ENCODE results near the gene ZNF511.

ZNF511 gene

DNA sequence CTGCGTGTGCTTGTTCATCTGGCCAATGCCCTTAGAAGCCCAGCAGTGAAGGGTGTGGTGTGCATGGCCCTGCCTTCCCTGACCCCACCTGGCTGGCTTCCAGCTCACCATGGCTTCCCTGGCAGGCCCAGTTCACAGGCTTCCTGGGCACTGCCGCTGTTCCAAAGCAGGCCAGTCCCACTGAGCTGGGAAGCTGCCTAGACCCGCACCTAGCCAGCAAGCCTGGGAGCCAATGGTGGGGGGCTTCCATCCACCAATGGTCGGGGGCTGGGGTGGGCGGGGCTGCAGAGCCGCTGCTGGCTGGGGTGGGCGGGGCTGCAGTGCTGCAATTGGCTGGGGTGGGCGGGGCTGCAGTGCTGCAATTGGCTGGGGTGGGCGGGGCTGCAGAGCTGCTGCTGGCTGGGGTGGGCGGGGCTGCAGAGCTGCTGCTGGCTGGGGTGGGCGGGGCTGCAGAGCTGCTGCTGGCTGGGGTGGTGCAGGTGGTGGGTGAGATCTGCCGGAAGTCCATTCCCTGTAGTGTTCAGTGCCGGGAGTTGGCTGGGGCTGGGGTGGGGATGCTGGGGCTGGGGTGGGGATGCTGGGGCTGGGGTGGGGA is 15.6 kb downstream of the ZNF511 start:
- H3K4me3 Mint-ChIP-seq: peak overlapping the region; percentile 52
- no peak overlapping the region for H3K27ac Mint-ChIP-seq
- peaks cover 23% of the 10 kb centered on the region for H3K4me1 Mint-ChIP-seq
- TF ChIP-seq, protein P1, sequence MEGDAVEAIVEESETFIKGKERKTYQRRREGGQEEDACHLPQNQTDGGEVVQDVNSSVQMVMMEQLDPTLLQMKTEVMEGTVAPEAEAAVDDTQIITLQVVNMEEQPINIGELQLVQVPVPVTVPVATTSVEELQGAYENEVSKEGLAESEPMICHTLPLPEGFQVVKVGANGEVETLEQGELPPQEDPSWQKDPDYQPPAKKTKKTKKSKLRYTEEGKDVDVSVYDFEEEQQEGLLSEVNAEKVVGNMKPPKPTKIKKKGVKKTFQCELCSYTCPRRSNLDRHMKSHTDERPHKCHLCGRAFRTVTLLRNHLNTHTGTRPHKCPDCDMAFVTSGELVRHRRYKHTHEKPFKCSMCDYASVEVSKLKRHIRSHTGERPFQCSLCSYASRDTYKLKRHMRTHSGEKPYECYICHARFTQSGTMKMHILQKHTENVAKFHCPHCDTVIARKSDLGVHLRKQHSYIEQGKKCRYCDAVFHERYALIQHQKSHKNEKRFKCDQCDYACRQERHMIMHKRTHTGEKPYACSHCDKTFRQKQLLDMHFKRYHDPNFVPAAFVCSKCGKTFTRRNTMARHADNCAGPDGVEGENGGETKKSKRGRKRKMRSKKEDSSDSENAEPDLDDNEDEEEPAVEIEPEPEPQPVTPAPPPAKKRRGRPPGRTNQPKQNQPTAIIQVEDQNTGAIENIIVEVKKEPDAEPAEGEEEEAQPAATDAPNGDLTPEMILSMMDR (IDR thresholded peaks at IDR 0.05): no peak
- peaks cover 5% of the 10 kb centered on the region for H3K9me3 Mint-ChIP-seq
- no peaks in the 10 kb centered on the region for H3K36me3 Mint-ChIP-seq (ENCODE audit: low read depth)
- DNase-seq: peak; percentile 88
- peaks cover 56% of the 10 kb centered on the region for H3K27me3 Mint-ChIP-seq (ENCODE audit: low read depth, poor library complexity)

DNA sequence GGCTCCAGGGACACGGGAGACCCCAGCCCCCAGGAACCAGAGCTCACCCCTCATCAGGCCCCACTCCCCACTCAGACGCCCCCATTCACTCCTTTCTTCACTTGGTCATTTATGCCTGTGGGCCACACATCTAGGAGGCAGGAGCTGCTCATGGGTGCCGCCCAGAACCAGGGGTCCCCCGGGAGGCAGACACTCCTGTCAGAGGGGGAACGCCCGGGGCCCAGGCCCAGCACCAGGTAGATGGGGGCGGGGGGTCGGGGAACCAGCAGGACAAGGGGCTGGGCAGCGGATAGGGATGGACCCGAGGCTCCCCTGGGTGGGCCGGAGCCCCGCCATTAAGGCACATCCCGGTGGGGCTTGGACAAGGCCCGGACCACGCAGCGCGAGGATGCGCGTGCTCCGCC is 16.1 kb downstream of the ZNF511 start:
- H3K27me3 Mint-ChIP-seq (ENCODE audit: low read depth, poor library complexity): peaks cover 59% of the 10 kb centered on the region
- DNase-seq: no peak
- H3K4me3 Mint-ChIP-seq: peak overlapping the region; percentile 44
- no peaks in the 10 kb centered on the region for H3K36me3 Mint-ChIP-seq (ENCODE audit: low read depth)
- peaks cover 21% of the 10 kb centered on the region for H3K4me1 Mint-ChIP-seq
- H3K9me3 Mint-ChIP-seq: peaks cover 7% of the 10 kb centered on the region
- no peak overlapping the region for H3K27ac Mint-ChIP-seq
- TF ChIP-seq, protein P1 (IDR thresholded peaks at IDR 0.05): no peak

DNA sequence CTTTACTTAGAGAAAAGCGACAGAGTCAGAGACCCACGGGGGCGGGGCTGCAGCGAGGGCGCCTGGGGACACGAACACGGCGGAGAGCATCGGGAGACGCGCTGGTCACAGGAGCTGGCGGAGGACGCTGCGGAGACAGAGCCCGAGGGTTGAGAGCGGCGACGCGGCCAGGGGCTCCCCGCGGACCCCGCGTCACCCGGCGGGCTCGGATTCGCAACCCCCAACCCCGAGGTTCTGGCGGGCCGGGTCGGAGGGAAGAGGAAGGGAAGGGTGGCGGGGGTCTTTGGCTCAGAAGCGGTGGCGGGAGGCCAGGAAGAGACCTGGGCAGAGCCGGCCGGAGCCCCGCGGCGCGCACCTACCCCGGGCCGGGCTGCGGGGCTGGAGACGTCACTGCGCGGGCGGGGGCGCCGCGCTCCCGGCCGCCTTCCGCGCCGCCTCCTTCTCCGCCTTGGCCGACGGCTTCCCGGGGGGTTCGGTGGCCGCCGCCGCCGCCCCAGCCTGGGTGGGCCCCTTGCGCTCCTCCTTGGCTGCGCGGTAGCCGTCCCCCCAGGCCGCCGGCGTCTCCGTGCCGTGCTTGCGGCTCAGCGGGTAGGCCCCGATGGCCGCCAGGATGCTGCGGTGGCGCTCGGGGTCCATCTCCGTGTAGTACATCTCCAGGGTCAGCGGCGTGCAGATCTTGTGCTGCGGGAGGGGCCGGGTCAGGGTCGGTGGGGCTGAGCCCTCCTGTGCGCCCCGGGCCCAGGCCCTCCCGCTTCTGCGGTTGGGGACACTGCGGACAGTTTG is 16.9 kb downstream of the ZNF511 start:
- Mint-ChIP-seq H3K4me3 (peak overlapping the region; percentile 80), H3K27ac (no peak overlapping the region), H3K36me3 (ENCODE audit: low read depth) (no peaks in the 10 kb centered on the region), H3K27me3 (ENCODE audit: low read depth, poor library complexity) (peaks cover 59% of the 10 kb centered on the region), H3K4me1 (peaks cover 21% of the 10 kb centered on the region), H3K9me3 (peaks cover 4% of the 10 kb centered on the region)
- TF ChIP-seq, protein P1 (IDR thresholded peaks at IDR 0.05): no peak
- DNase-seq: peak; percentile 60

DNA sequence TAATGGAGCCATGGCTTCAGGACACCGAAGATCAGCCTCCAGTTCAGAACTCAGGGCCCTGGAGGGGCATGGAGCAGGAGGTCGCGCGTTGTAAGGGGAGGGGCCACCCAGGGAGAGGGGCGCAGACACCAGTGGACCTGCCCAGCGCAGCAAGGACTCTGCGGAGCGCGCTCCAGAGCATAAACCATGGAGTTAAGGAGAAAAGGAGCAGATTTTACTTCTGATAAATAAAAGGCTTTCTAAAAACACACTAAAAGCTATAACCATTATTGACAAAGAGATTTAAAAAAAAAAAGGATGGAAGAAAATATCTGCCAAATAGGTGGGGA is 17.5 kb downstream of the ZNF511 start:
- TF ChIP-seq, protein P1 (IDR thresholded peaks at IDR 0.05): no peak
- H3K4me3 Mint-ChIP-seq: peak overlapping the region; percentile 74
- peaks cover 21% of the 10 kb centered on the region for H3K4me1 Mint-ChIP-seq
- DNase-seq: no peak
- H3K27me3 Mint-ChIP-seq (ENCODE audit: low read depth, poor library complexity): peaks cover 59% of the 10 kb centered on the region
- no peaks in the 10 kb centered on the region for H3K36me3 Mint-ChIP-seq (ENCODE audit: low read depth)
- H3K27ac Mint-ChIP-seq: no peak overlapping the region
- peaks cover 10% of the 10 kb centered on the region for H3K9me3 Mint-ChIP-seq

DNA sequence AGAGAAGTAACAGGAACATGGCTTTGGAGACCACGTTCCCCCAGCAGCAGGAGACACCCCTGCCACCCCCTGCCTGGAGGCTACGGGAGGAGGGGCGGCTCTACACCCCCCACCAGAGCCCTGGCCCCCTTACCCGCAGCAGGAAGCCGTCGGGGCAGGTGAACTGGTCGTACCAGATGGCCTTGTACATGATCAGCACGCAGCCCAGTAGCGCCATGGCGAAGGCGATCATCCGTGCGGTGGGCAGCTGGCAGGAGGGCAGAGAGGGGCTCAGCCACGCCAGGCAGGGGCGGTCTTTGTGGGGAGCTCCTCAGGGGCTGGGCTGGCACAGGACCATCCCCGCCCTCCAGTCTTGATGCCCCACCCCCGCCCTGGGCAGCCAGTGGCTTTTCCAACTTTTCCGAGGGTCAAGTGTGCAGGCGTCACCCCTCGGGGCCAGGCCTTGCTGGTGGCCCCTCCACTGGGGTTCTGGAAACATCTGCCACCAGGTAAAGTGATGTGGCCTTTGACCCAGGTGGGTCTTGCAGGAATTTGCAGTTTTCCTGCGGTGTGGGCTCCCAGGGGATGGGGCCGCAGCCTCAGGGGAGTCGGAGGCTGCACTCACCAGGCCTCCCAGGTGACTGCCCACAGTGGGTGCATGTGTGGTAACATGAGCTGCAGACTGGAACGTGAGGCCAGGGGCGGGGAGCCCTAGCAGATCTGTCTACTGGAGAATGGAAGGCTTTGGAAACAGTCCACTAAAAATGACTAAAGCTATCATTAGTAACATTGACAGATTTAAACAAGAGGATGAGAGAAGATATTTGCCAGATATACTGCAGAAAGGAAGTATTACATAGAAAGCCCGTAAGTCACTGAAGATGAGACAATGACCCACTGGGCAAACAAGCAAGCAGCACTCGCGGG is 18.3 kb downstream of the ZNF511 start:
- Mint-ChIP-seq H3K27ac (no peak overlapping the region), H3K27me3 (ENCODE audit: low read depth, poor library complexity) (peaks cover 59% of the 10 kb centered on the region)

More for the DNA sequence above, 18.3 kb downstream of the ZNF511 start:
- DNase-seq: no peak
- H3K4me3 Mint-ChIP-seq: peak overlapping the region; percentile 74
- TF ChIP-seq, protein P1 (IDR thresholded peaks at IDR 0.05): no peak
- H3K4me1 Mint-ChIP-seq: peaks cover 21% of the 10 kb centered on the region
- H3K36me3 Mint-ChIP-seq (ENCODE audit: low read depth): peaks cover under 1% of the 10 kb centered on the region
- peaks cover 18% of the 10 kb centered on the region for H3K9me3 Mint-ChIP-seq

Data from nephron progenitor cell (in vitro differentiated cells).